ENCODE data around the gene METRNL.

DNA sequence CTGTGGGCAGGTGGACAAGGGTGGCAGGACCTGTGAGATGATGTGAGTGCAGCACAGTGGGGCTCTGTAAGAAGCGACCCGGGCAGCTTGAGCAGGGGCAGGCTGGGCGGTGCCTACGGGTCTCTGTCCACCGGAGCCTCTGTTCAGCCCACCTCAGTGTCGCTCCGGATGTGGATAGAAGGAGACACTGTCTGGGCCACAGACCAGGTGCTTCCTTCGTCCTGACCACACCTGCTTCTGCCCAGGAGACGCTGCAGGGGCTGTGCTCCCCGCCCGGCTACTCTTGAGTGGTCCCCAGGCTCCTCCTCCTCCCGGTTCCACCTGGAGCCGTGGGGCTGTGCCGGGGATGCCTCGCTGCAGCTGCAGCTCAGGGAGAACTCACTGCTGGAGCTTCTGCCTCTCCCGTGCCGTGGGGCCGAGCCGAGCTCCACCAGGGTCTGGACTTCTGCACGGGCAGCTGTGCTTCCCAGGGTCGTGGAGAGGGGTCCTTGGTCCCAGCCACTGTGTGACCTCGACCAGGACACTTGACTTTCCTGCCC lies 21.5 kb downstream of the METRNL start:
- TF ChIP-seq TAF1 (IDR thresholded peaks at IDR 0.05; ENCODE audit: borderline replicate concordance, low read depth, low read length) (no peak), POLR2AphosphoS5 (IDR thresholded peaks at IDR 0.05; ENCODE audit: low read depth, low read length) (no peak), POLR2A (IDR thresholded peaks at IDR 0.05; ENCODE audit: low read depth, low read length) (no peak)
